SHP77 treated with DMSO at 0.1 percent for 48 hours (cell line): Measurements from ENCODE around the gene ZNF555.
"Not testable (repeated sequence)": the region's sequence is repeated elsewhere in the genome, so short reads cannot be mapped to it uniquely, and the experiment has no call there.

ENCODE experiments used
- DNase-seq: peaks from one replicate; lab custom pipeline; 2025; lab: John Stamatoyannopoulos, UW

The ZNF555 gene

DNA sequence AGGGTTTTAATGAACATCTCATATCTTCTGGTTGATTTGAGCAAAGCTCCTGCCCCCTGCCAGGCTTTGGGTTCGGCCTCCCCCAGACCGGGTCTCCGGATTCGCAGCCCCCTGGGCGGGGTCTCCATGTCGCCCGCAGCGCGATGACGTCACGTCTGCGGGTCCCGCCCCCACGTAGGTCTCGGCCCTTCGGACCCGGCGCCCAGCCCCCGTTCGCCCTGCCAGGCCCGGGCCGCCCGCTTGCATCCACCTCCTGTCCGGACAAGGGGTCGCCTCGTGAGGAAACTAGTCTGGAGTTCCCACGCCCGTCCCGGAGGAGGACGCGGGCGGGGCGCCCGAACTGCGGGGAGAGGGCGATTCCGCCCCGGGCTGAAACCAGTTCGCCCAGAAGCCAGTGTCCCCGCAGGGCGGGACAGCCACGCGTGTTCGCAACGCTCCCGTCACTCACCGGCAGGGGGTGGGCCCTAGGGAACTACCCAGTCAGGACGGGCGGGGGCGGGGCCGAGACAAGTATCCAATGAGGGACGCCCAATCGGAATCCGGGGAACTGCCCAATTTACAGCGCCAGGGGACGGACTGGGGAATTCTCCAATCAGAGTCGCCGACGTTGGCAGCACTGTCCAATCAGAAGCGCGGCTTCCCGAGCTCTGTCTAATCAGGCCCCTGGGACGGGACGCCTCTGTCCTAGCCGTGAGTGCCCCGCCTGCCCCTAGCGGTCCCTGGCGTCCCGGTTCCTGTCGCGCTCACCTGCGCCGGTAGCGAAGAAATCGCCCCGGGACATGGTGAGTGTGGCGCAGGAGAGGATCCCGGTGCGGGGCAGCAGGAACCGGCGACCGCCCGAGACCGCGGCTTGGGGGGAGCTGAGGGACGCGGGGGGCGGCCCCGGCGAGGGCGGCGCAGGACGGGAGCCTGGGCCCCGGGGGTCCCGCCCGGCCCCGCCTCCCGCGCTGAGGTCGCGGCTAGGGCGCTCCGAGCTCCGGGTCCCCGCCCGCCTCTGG is at the start of gene ZNF555:
Gene ZNF555 (plus strand): TSS at position 682 of the 998 bp plus-strand sequence. CDS start 98 bp downstream, at position 780.
- peak; percentile 95 for DNase-seq

DNA sequence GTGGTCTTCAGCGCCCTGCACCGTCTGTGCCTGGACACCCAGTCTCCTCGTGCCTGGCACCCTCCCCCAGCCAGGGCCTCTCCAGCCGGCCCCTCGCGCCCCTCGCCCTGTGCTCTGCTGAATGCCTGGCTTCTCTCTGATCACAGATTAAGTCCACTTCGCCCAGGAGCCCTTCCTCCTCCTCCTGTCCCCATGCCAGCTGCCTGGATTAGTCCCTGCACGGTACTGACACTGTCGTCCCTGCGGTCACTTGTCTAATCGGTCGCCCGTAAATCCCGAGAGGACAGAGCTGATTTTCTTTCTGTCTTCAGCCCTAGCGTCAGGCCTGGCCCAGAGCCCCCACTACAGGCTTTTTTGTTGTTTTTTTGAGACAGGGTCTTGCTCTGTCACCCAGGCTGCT is 49.4 kb upstream of the ZNF555 start:
- DNase-seq = no peak

DNA sequence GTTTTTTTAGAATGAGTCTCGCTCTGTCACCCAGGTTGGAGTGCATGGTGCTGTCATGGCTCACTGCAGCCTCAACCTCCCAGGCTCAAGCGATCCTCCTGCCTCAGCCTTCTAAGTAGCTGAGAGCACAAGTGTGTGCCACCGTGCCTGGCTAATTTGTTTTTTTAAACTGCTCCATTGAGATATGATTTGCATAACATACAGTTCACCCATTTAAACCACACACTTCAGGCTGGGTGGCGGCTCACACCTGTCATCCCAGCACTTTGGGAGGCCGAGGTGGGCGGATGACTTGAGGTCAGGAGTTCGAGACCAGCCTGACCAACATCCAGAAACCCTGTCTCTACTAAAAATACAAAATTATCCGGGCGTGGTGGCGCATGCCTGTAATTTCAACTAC is 48.6 kb upstream of the ZNF555 start:
- not testable (repeated sequence) for DNase-seq

DNA sequence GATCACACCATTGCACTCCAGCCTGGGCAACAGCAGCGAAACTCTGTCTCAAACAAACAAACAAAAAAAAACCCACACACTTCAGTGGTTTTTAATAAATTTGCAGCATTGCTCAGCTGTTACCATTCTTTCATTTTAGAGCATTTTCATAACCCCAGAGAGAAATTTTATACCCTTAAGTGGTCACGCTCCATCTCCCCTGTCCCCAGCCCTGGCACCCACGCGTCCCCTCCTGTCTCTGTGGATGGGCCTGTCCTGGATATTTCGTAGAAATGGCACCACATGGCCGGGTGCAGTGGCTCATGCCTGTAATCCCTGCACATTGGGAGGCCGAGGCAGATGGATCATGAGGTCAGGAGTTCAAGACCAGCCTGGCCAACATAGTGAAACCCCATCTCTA is 48.1 kb upstream of the ZNF555 start:
- DNase-seq = no peak

DNA sequence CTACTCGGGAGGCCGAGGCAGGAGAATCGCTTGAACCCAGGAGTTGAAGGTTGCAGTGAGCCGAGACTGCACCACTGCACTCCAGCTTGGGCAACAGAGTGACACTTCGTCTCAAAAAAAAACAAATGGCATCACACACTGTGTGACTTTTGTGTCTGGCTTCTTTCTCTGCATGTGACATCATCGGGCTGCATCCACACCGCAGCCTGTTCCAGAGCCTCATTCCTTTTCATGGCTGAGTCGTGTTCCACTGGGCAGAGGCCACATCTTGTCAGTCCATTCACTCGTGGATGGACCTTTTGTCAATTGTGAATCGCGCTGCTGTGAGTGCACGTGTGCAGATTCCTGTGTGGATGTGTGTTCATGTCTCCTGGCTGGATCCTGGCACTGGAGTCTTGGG is 47.7 kb upstream of the ZNF555 start:
- no peak for DNase-seq

DNA sequence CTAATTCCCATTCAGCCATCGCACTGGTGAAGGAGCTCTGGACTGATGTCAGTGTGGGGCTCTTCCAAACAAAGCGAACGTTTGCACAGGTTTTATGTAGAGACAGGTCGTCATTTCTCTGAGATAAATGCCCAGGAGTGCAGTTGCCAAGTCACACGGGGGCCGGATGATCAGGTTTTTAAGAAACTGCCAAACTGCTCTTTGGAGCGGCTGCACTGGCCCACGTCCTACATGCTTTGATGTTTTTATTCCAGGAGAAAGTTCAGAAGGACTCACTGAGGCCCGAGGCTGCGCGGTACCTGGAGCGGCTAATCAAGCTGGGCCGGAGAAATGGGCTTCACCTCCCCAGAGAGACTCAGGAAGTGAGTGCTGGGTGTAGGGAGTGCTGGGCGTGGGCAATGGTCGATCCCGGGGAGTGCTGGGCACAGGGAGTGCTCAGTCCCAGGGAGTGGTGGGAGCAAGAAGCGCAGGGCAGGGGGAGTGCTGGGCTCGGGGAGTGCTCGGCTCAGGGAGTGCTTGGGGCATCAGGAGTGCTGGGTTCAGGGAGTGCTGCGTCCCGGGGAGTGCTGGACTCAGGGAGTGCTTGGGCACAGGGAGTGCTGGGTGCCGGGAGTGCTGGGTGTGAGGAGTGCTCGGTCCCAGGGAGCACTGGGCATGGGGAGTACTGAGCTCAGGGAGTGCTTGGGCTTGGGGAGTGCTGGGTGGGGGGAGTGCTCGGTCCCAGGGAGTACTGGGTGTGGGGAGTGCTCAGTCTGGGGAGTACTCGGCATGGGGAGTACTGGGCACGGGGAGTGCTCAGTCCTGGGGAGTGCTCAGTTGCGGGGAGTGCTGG is 45.2 kb upstream of the ZNF555 start:
- DNase-seq = no peak

DNA sequence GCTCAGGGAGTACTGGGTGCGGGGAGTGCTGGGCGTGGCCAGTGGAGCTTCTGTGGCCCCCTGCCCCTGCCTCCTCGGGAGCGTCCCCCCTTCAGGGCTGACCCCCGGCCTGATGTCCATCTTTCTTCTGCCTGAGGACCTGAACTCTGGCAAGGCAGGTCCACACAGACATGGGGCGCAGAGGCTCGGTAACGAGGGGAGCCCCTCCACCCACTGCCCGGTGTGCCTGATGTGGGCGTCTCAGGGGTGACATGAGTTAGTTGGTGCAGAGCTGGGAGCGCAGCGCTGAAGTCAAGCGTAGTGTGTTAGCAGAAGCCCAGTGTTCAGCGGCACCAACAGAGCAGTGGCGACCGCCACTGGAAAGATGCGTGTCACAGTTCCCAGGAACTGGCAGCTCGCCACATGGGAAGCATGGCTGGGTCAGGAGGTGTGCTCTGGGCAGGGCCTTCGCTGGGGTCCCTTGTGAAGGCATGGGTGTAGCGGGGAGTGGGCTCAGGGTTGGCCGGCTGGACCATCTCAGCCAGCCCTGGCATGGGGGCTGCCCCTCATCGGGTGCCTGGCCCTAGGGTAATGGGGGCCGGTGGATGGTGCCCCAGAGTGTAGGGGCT is 44.5 kb upstream of the ZNF555 start:
- DNase-seq = no peak

DNA sequence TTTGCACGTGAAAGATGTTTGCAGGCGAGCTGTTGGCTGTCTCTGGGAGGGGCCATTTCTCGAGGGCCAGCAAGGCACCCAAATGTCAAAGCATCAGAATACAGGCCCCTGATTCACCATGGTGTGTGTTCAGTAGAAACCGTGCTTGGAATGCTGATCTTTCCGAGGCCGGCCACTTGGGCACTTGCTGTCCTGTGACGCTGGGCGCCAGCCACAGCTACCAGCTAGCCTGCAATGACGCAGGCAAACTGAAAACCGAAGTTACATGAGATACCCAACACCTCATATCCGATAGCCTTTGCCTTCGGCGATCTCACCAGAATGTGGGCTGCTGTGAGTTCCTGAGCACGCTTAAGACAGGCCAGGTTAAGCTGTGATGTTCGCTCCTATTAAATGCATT is 44.0 kb upstream of the ZNF555 start:
- DNase-seq = no peak

DNA sequence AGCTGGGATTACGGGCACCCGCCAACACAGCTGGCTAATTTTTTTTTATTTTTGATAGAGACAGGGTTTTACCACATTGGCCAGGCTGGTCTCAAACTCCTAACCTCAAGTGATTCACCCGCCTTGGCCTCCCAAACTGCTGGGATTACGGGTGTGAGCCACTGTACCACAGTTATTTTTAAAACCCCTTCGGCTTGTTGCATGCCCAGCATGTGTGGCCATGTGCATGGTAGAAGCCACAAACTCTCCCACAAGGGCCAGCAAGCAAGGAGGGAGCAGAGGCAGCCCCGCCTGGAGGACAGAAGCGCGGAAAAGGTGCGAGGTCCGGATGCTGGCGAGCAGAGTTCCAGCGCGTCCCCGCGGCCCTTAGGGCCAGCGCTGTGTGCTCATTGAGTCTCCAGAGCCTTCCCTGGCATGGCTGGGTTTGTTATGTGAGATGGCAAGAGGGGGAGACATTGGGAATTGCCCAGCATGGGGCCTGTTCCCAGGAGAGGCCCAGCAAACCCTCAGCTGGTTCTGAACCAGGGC is 43.1 kb upstream of the ZNF555 start:
- DNase-seq = no peak

DNA sequence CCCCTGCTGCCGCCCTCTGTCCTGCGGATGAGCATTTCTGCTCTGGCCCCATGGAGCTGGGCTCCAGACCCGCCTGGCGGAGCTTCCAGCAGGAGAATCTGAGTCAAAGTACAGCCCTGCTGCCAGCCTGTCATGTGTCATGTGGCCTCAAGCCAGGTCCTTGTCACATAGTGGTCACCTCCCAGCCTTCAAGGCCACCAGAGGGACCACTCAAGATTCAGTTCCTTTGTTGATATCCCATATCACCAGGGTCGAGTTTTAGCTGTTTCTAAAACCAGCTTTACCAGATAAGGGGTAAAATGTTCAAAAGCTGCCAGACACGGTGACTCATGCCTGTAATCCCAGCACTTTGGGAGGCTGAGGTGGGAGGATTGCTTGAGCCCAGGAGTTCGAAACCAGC is 42.5 kb upstream of the ZNF555 start:
- DNase-seq = no peak

DNA sequence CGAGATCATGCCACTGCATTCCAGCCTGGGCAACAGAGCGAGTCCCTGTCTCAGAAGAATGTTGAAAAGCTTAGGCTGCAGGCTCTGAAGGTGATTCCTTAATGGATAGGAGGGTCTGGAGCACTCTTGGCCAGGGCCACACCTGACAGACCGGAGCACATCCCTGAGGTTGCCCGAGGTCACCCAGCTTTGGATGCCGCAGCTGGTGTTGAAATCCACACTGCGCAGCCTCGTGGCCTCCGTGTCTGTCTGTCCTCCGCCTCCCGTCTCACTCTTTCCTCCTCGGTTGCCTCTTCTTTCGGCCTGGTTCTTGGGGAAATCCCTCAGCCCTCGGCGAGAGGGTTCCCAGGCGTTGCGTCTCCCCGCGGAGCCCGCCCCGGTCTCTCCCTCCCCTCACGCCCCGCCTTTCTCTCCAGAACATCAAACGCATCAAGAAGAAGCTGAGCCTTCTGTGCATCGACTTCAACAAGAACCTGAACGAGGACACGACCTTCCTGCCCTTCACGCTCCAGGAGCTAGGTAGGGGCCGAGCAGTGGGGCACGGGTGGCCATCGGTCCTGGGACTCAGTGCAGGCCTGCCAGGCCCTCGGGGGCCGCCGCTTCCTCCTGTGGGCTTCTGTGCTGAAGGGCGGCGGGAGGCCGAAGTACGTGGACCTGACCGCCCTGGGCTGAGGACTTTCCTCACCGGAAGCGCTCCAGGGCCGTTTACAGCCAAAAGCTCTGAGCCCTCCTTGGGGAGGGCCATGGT is 41.8 kb upstream of the ZNF555 start:
- DNase-seq = no peak

DNA sequence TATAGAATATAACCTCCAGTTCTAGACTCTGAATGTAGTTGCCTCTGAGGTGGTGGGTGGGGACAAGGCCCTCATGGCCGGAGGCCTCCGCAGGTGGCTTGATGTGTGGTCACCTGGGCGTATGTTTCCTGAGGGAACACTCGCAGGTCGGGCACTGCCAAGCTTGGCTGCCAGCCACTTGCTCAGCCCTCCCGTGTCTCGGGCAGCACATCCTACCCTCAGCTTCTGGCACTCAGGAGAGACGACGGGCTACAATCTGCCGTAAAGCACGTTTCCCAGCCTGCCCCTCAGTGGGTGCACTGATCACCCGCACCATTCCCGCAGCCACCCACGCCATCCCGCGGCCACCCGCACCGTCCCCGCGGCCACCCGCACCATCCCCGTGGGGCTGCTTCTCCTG is 40.8 kb upstream of the ZNF555 start:
- no peak for DNase-seq

DNA sequence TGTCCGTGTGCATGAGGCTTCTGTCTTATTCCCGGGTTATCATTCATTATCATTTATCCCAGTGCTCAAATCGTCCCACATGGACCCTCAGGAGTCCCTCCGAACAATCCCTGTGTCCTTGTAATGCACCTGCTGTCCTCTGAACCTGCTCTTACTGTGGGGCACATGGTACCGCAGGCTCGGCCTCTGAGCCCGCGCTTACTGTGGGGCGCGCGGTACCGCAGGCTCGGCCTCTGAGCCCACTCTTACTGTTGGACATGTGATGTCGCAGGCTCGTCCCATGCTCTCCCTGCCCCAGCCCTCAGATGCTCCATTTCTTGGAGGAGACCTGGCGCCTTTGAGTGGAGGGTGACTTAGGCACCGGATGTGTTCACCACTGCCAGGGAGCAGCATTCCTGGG is 38.4 kb upstream of the ZNF555 start:
- no peak for DNase-seq

DNA sequence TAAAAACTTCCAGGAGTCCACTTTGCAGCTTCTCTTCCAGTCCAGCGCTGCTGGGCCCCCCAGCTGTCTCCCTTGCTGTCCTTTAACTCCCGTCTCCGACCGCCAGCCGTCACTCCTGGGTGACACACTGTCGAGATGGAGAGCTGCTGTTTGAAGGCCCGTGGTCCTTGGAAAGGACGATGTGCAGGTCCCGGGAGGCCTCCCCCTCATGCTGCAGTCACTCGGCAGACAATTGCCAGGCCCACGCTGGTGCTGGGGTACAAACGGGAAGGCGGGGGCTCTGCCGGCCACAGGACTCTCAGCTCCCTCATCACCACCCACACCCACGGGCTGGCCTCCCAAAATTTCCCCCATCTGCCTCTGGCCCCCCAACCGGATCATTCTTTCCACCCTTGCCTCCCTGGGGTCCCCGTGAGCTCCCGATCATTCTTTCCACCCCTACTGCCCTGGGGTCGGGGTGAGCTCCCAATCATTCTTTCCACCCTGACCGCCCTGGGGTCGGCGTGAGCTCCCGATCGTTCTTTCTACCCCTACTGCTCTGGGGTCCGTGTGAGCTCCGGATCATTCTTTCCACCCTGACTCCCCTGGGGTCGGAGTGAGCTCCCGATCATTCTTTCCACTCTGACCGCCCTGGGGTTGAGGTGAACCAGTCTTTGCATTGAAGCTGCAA is 37.7 kb upstream of the ZNF555 start:
- DNase-seq = no peak

DNA sequence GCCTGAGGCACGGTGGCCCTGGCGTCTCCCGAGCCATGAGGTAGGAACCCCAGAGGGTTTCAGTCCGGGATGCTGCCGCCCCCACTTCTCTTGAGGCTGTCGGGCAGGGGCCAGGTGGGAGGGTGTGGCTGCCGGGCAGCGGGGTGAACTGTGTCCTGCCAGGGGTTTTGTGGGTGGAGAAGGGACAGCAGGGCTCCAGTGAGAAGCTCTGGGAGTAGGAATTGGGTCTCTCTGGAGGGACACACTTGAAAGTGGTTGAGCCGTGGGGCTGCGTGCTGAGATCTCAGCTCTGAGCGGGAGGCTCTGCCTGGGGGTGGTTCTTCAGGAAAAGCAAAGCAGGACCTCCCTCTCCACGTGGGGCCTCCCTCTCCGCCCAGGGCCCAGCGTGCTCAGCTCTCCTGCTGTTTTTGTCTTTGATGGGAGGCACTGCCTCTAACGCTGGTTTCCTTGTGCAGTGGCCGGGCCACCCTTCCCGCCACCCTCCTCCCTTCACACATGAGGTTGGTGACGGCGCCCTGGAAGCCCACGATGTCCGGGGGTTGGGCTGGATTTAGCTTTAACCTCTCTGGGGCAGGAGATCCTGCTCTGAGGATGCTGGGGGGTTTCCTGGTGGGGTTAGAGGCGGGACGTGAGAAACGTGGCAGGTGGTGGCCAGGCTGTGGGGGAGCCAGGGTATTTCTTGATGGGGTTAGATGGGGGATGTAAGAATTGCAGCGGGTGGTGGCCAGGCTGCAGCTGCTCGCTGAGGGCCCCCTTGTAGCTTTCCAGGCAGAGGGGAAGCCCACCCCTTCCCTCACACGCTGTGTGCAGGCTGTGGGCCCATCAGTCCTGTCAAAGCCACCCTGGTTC is 36.9 kb upstream of the ZNF555 start:
- no peak for DNase-seq

DNA sequence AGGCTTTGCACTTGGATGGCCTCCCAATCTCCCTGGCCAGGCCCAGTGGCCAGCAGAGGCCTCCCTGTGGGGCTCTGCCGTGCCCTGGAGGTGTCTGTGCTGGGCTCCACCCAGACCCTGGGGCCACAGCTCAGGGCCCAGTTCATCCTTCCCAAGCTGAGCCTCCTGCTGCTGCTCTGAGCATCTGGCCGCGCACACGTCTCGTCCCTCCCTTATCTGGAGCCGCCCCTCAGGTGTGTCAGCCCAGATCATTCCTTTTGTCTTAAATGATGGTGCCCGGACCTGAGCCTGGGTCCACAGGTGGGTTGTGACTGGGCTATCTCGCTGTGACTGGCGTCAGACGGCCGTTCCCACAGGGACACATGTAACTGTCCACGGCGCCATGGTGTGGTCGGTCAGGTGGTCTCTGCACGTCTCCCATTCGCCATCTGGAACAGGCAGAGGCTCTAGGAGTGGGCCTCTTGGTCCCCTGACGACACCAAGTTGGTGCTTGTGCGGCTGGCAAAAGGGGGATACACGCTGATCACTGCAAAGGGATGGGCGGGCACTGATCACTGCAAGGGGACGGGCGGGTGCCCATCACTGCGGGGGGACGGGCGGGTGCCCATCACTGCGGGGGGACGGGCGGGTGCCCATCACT is 35.9 kb upstream of the ZNF555 start:
- no peak for DNase-seq

DNA sequence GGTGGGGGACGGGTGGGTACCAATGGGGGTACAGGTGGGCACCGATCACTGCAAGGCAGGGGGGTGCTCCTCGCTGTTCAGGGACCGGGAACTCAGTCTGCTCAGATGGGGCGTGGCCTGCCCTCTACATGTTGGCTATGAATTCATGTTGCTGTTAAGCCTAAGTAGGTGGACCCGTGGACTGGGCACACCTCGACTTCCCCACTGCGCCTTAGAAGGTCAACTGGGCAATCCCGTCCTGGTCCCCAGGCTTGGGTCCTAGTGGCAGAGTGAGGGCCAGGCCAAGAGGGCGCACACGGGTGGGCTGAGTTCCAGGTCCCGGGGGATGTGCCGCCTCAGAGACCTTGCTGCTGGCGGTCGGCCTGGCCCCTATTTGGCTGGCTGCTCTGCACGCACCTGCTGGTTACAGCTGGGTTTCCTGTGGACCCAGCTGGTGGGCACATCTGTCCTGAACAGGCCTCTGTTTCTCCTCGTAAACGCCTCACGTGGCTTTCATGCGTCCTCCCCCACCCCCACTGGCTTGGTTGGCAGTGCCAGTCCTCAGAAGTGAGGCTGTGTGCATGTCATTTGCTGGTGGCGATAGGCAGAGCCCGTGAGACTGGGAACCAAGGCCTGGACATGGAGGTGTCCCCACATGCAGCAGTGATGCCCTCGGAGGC is 35.2 kb upstream of the ZNF555 start:
- no peak for DNase-seq

DNA sequence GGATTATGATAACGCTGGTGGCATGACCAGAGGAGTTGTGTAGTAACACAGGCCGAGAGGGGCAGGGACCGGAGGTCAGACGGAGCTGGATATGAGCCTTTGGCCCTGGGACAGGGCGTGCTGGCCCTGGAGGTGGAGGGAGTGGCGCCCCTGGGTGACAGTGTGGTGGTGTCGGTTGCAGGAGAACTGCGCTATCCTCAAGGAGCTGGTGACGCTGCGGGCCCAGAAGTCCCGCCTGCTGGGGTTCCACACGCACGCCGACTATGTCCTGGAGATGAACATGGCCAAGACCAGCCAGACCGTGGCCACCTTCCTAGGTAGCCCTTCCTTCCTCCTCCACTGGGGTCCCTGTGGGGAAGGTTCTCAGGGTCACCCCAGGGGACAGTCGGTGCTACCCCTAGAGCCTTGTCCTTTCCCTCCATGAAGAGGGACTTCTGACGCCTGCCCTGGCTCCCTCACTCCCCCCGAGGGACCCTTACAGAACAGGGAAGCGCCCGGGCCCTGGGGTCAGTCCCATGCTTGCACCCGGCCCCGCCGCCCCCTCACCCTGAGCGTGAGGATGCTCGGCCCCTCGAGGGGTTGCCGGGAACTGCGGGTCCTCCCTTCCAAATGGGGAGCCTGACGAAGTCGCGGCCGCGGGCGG is 34.4 kb upstream of the ZNF555 start:
- DNase-seq = no peak
